NCI-H1048 (cell line): ENCODE results near the gene TOX3.

Experiments used
- DNase-seq: peaks from one replicate; lab custom pipeline; 2025; lab: John Stamatoyannopoulos, UW

TOX3 gene

DNA sequence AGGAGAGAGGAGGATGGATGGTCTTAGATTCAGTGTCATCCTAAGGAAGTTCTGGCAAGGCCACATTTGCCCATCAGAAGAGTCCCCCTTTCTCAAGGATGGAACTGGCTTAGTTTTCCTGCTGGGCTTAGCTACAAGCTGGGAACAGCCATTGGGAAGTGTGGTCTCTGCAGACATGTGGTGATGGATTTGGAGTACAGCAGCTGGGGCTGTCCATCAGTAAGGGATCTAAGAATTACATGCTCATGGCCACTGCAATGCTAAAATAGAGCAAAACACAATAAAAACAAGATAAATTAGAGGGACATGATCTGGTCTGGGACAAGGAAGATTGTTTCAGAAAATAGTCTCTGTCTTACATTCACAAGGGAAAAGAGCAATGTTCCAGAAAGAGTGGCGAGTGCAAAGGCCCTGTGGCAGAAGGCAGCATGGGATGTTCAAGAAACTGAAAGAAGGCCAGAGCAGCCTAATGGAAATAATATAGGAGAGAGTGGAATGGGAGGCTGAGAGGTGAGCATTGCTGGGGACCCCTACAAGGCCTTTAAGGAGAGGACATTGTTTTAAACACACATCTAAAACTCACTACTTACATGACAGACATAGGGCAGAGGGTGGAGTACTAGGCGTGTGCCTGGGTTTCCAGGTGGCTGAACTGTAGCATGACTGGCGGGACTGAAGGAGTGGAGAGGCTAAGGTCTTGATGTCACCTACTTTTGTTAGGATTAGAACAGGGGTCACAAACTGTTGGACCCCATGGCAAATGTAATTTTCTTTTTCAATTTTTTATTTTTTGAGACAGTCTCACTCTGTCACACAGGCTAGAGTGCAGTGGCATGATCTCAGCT lies 17.0 kb upstream of the TOX3 start:
- no peak for DNase-seq

DNA sequence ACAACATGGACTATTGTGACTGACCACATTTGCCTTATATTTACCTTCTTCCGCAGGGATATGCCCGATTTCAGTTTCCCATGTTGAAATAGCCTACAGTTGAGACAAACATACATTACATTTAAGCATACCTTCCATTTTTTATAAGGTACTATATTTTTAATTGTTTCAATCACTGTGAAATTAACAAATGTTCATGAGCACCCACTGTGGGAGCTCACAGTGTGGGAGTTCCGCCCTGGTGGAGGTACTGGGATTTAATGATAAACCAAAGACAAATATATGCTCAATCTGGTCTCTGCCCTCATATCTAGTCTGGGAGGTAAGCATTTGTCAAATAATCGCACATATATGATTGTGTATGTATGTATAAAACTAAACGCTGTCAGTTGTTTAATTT lies 15.8 kb upstream of the TOX3 start:
- no peak for DNase-seq

DNA sequence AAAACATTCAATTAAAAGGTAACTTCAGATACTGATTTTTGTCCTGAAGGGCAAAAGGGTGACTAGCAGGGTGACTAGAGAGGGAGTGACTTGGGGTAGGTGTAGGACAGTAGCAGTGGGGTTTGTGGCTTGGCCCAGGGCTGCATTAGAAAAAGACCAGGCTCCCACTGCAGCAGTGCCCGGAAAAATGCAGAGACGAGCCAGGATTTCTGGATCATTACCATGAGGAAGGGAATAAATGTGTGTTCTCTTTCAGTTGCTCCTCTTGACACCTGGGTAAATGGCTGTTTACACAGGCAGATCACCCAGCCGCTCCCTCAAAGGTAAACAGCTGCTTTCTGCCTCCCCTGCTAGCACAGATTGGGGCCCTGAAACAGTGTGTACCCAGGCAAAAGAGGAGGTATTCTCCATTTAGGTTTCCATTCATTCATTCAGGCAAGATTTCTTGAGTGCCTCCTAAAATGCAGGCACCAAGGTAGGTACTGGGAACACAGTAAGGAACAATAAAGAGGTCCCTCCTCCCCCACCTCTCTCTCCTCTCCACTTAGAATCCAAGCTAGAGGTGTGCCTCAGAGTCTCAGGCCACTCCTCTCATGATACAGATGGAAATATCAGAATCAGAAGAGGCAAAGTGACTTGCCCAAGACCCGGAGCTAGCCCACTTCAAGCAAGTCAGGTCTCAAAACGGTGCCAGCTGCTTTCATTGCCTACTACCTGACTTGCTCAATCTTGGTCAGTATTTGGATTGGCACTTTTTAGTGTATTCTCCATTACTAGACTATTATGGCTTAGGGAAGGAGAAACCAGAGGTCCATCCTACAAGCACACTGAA lies 15.2 kb upstream of the TOX3 start:
- DNase-seq: no peak

DNA sequence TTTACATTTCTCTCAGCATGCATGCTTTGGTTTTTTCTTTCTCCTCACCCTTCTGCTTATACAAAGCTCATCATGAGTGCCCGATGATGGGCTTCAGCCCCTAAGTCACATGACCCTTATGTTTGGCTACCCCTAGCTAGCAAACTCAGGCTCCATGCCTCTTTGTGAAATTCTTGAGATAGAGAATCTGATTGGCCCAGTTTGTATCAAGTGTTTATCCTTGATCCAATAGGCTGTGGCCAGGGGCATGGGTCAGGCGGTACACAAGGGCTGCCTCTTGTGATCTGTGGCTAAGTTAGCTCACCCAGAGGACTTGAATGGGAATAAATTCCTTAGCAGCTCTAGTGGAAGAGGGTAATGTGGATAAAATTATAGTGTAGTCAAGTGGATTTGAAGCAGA lies 11.5 kb upstream of the TOX3 start:
- no peak for DNase-seq

DNA sequence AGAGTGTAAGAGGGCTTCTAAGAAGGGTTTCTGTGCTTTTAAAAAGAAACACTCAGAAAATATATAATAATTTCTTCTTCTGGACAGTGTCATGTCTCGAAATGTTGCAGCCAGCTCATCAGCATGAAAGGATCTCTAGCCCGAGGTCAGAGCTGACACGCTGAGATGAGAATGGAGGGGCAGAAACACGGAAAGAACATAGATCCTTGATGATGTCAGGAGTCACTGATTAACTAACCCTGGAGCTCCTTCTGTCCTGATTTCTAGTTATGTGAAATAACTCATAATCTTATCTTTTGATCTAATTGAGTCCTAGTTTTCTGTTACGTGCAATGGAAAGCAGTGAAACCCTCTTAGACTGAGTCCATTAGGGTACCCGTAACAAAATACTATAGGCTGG lies 10.3 kb upstream of the TOX3 start:
- DNase-seq: no peak

DNA sequence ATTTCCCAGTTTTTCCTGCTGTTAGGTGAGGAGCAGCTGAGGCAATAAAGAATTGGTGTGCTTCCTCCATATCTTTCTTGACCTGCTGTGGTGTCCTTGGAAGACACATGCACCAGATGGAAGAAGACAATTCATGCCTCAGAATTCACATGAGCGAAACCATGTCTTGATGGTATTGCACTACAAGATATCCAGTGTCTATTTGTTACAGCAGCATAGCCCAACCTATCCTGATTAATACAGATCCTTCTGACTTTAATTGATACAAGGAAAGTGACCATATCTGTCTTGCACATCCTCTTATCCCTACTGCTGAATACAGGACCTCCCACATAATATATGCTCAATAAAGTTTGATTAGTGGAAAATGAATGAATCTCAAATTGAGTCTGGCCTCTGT lies 9.1 kb upstream of the TOX3 start:
- DNase-seq: no peak

DNA sequence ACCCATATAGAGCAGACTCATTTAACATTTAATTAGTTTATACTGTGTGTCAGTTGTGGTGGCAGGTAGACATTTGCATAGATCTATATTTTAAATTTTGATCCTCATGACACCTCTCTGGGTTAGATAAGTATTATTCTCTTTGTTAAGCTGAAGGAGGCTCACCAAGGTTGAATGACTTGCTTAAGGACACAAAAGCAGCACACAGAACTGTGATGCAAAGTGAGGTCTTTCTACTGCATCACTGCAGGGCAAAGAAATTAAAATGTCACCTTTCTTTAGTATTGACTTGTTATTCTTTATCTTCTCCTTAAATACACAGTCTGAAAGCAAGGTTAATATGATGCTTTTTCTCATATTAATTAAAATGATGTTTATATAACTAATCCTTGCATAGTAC lies 8.6 kb upstream of the TOX3 start:
- DNase-seq: no peak

DNA sequence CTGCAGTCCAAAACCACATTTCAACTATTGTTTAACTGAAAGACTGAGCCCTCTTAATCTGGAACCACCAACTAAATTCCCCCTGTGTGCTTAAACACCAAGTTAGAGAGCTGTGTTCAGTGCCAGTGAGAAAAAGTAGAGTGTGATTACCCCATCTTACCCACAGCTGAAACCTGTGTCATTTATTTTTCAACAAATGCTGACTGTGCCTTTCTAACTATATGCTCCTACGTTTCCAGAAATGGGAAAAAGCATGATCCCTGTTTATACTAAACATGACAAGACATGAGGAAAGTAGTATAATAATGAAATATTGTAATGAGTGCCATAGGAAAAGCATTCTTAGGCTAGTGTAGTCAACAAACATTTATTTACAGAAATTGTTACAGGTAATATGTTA lies 7.4 kb upstream of the TOX3 start:
- no peak for DNase-seq

DNA sequence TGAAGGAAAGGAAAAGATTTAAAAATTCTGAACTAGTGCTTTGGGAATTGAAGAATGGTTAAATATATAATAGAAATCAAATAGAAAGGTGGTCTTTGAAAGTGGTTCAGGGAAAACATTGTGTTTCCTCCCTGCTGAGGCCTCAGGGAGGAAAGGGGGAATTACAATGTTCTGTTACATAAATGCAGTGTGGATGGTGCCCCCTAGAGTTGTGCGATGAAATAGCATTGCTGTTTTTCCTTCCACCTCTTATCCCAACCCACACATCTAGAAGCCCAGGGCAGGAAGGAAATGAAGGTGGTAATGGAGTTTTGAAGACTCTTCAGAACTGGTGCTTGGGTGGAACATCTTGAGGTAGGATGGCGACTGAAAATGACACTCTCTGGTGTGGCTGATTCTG lies 6.4 kb upstream of the TOX3 start:
- no peak for DNase-seq

DNA sequence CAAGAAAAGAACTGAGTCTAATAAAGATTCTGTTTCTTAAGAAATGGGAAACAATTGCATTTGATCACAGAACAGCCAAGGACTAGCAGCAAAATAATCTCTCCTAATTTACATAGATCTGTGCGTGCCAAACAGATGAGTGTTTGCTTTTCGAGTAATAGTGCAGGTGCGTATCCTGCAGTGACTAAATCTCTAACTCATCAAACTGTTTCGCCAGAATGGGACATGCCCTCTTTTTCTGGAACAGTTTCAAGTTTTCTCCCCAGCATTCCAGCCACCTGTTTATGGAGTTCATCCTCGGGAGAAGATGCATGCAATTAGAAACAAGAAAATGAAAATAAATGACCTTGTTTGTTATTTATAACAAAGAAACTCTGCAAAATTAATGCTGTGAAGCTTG lies 5.7 kb upstream of the TOX3 start:
- DNase-seq: no peak

DNA sequence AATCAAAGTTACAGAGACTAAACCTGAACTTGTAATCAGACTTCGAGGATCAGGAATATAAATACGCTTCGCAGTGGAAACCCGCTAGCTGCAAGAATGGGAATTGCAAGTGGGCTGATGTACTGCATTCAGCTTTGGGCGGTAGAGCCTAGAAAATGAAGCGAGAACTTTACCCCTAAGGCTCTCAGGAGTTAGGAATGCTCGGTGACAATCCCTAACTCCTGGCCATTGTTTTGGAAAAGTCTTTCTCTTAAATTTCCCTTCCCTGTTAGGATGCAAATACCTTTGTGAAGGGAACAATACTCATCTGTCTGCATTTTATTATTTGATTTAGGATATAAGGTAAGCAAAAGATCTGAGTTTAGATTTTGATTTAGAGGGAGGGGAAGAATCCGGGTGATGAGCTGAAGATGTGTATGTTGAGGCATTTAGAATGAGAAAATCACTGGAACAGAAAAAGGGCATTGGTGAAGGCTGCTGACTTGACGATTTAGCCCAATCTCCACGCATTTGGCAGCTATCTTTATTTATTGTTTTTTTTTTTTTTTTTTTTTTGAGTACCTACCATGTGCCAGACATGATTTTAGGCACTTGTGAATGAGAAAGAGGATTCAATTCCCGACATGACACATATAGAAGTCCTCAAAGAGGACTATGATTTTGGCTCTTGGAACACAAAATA lies 2.2 kb upstream of the TOX3 start:
- DNase-seq: no peak

DNA sequence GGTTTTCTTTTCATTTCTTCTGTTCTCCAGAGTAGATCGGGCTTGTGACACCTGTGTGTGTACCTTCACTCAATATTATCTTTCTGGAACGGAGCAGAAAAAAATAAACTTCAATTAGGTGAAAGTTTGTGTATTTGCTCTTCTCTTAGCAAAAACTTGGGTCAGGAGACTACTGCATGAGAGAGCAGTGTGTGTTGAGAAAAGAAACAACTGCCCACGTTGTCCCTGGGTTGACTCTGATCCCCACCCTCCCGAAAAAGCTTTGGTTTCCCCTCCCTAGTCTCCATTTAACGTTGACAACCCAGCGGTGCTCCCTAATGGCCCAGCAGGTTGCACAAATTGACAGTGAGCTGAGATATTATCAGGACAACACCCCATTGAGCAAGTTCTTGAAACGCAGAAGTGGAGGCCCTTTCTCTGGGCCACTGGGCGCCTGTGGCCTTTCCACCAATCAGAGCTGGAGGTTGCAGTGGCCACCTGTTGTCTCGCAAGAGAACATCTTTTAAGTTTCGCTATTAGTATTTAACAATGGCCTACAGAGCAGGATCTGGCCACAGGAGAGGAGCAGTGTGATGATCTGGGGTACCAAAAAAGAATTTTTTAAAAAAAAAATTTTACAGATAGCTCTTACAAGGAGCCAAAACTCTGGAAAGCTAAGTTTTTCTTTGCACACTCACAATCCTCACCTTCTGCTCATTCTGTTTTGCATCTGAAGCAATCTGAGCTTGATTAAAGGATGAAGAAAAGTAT lies 1.5 kb upstream of the TOX3 start:
- no peak for DNase-seq

DNA sequence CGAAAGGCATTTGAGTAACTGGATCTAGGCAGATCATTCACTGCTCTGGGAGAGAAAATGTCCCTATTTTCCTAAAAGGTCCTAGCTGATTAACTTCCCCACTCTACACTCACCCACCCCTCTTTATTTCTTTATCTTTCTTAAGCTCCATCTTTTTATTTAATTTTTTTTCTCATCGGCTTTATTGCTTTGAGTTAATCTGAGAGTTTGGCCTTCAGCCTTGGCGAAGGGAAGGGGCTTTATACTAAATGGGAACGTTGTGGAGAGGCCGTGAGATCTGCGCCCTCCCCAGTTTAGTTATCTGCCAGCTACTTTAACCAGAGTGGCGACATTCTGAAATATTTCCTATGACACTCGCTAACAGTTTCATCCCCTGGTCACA lies 882 bp upstream of the TOX3 start:
- no peak for DNase-seq

DNA sequence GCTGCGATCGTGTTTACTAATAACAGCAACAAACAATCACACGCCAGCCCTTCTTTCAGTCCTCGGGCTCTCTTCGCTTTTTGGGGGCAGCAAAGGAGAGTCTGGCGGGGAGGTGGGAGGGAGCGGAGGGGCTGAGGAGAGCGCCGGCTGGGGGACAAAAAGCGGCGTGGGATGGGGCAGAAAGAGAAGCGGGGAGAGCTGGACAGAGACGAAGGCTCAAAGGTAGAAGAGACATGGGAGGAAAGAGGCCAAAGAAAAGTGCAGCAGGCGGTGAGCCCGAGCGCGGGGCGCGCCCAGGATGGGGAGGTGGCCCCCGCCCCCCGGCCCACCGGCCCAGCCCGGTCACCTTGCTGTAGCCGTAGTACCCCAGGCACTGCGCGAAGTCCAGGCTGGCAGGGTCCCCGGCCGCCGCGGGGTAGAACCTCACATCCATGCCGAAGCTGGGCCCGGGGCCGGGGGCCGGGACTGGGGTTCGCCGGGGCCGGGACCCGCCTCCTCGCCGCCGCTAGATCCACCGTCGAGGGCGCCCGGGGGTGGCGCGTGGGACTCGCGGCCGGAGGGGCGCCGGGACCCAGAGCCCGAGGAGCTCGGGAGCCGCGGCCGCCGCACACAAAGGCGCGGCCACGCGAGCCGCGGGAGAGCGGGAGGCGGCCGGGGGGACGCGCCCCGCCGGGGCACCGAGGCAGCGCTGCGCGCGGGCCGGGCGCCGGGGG lies 496 bp downstream of the TOX3 start:
- no peak for DNase-seq

DNA sequence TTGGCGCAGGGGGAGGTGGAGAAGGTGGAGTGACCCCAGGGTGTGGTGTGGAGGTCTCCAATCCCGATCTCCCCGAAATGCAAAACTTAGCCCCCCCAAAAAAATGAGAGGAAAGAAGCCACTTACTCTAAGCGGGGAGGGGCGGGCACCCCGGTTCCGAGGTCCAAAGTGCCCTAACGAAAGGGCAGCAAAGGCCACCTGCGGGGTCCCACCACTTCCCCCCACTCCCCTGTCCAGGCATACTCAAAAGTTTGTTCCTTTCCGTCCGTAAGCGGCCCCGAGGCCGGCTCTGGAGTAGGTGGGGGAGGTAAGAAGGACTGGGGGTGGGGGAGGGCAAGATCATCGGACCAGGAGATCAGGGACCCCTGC lies 1.1 kb downstream of the TOX3 start:
- DNase-seq: no peak

DNA sequence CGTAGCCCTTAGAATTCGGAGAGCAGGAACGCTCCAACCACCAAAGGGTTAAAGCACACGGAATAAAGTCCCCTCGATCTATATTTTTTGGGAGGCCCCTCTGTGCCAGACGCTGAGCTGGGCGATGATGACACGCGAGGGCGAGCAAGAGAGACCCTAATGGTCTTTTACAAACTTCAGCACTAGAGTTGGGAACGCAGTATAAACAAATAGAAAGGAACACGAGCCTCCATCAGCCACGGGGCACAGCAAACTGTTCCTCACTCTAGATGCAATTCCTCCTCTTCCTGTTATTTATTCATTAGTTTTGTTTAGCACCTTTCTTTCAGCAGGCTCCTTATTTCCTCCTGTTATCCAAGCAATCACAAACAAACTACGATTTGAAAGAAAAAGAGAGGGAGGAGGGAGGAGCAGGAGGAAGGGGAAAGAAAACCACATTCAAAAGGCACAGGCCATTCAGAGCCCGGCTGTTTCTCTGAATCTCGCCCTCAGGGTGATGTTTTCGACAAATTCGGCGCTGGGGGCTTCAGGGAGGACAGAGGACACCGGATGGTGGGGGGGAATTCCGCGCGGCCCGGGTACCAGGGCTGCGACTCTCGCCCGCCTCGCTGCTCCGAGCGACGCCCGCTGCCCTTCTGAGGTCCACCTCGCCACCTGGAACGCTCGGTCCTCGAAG lies 1.6 kb downstream of the TOX3 start:
- no peak for DNase-seq

DNA sequence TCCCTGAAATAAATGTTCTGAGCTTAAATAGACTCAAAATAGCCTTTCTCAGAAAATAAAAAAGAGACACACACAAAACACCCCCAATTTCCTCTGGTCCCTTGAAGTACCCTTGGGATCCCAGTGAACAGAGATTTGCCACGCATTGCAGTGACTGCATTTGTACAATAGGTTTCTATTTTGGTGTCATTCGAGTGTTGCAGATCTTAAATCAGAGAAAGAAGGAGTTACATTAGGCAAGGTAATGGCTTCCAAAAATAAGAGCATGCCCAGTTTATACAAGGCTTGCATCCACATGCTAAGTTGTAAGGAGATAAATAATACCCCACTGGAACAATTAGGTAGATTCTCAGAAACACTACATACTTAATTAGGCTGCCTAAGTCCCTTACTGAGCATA lies 2.2 kb downstream of the TOX3 start:
- no peak for DNase-seq

DNA sequence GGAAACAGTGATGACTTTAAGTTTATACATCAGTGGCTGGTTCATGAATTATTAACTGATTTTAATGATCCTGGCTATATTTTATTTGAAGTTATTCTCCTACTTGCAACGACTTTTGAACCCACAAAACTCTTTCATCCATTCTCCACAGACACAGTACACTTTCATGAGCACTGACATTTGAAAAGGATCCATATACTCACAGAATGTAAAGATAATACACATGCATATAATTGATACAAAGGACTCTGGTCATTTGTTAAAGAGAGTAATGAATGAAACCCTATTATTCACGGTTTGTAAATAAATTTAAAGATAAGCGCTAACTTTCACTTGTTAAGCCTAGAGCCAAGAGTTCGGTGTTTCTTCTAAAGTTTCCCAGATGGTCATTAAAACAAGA lies 3.3 kb downstream of the TOX3 start:
- no peak for DNase-seq

DNA sequence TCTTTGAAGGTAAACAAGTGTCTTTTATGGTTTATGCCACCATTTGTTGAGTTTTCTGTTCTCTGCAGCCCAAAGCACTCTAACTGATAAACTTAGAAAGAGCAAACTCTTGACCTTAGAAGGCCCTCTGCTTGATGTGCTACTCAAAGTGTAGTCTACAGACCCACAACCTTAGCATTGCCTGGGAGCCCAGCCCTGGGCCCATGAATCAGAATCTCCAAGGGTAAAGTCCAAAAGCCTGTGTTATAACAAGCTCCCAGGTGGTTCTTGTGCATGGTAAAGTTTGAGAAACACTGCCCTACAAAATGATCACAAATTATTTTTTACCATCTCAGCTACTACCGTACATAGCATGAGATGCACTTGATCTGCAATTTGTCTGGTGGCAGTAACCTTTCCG lies 6.0 kb downstream of the TOX3 start:
- no peak for DNase-seq

DNA sequence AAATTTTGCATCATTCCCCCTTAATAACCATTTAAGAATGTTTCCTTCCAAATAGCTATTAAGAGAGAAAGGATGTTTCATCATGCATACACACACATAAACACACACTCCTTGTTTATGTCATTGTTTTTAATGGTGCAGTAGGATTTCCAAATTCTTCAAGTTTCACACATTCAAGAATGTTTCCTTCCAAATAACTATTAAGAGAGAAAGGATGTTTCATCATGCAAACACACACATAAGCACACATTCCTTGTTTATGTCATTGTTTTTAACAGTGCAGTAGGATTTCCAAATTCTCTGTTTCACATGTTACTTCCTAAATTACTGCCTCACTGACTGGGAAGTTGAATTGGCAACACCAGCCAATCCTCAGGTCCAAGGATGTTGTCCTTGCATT lies 7.8 kb downstream of the TOX3 start:
- DNase-seq: no peak

DNA sequence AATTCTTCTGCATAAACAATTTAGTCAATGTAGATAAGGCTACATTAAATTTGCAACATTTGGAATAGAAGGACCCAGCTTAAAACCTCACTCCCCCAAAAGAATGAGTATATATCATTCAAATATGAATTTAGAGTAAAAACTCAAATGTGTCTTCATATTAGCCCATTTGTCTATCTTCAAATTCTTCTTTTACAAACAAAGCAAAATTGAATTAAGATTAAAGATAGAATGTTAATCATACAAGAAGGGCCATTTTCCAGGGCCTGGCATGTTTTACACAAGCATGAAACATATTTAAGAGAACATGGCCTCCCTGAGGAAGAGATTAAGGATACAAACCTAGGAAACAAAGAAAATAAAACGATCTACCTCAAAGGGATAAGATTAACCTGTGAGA lies 8.4 kb downstream of the TOX3 start:
- DNase-seq: no peak
